Uterus (tissue), 4 donors: ENCODE data around the gene FBXW9. TPM values are rescaled to one million over a fixed set of nuclear protein-coding genes. Genes with fewer than 3 reads are reported as not detected.
"Not testable (repeated sequence)": the region's sequence is repeated elsewhere in the genome, so short reads cannot be mapped to it uniquely, and the experiment has no call there.

Experiments
- DNase-seq, 2 donors: peaks; one replicate each; pipeline ENCODE4 v3.0.0-alpha.2; 2019 to 2020
- H3K27ac ChIP-seq, 2 donors: fragments of 200-600 bp; sonication (generic); 1 replicate in 1 of 2; 2 replicates in 1 of 2; pipeline ENCODE4 v1.5.1; 2016 to 2018
- H3K27me3 ChIP-seq, 2 donors: fragments of 200-600 bp; sonication (generic); one replicate each; pipeline ENCODE4 v1.5.1; 2018 to 2019; ENCODE audit warnings: control low read depth in 1 of 2
- H3K36me3 ChIP-seq, 2 donors: fragments of 200-600 bp; sonication (generic); one replicate each; pipeline ENCODE4 v1.5.1; 2019; ENCODE audit warnings: control low read depth in 1 of 2
- H3K4me1 ChIP-seq, 2 donors: fragments of 200-600 bp; sonication (generic); one replicate each; pipeline ENCODE4 v1.5.1; 2018 to 2019; ENCODE audit warnings: control low read depth in 1 of 2
- H3K4me3 ChIP-seq, 2 donors: fragments of 200-600 bp; sonication (generic); 1 replicate in 1 of 2; 2 replicates in 1 of 2; pipeline ENCODE4 v1.5.1; 2018 to 2019; ENCODE audit warnings: mild to moderate bottlenecking in 1 of 2
- H3K9me3 ChIP-seq, 2 donors: fragments of 200-600 bp; sonication (generic); one replicate each; pipeline ENCODE4 v1.5.1; 2019; ENCODE audit warnings: control low read depth in 1 of 2
- CTCF ChIP-seq, 4 experiments: fragments of 200-600 bp in 2 of 4; fragments of 450-650 bp in 2 of 4; sonication (generic) in 2 of 4; IDR thresholded peaks; one replicate each; pipeline ENCODE4 v1.5.1; 2016 to 2019; ENCODE audit warnings: antibody characterized with exemption in 4 of 4, mild to moderate bottlenecking in 2 of 4, moderate library complexity in 1 of 4
- POLR2A ChIP-seq, 2 donors: fragments of 450-650 bp; IDR thresholded peaks; one replicate each; pipeline ENCODE4 v1.6.1; 2016; ENCODE audit warnings: antibody characterized with exemption in 2 of 2, mild to moderate bottlenecking in 1 of 2, moderate library complexity in 1 of 2
- intact Hi-C: fragments of 100-400 bp; cut with DNase I; formaldehyde crosslinking; loops from one replicate; pipeline ENCODE4 v1.15.1; 2023; ENCODE audit warnings: low total_unique reads
- total RNA-seq, 4 donors: library from RNA; depleted of rRNA in 3 of 4; stranded (reverse); fragments of >200 nt in 3 of 4; gene quantifications; one replicate each; pipeline versions ENCODE4 v1.1.0 to v1.2.4, GENCODE V29; 2014 to 2023
- donor health status: DM: yes; HTN: yes; CAD: no.

FBXW9 gene
- total RNA-seq, 4 donors from 2014 or later = 3.8 to 9.5 TPM; not detected in 2

GRCh38 chr19:12733369-12734214 lies 37.2 kb upstream of the FBXW9 start:
- H3K27me3 ChIP-seq = no peaks in the 10 kb centered on the region
- H3K36me3 ChIP-seq = no peaks in the 10 kb centered on the region
- intact Hi-C loops = no loop called here
- H3K27ac ChIP-seq = peak overlapping the region; percentile 86 to 88
- DNase-seq = no peak
- H3K4me3 ChIP-seq = peak overlapping the region; percentile 54 to 81
- H3K9me3 ChIP-seq = no peaks in the 10 kb centered on the region
- H3K4me1 ChIP-seq = peaks cover 8 to 21% of the 10 kb centered on the region in 2 donors
- TF ChIP-seq CTCF (IDR thresholded peaks at IDR 0.05) (no peak), POLR2A (IDR thresholded peaks at IDR 0.05) (no peak)

- no peak for TF ChIP-seq POLR2A (IDR thresholded peaks at IDR 0.05)
- TF ChIP-seq CTCF (IDR thresholded peaks at IDR 0.05) = no peak
- no peaks in the 10 kb centered on the region for H3K36me3 ChIP-seq
- intact Hi-C loops = no loop called here
- no peak overlapping the region for H3K4me3 ChIP-seq
- DNase-seq = no peak
- no peak overlapping the region for H3K27ac ChIP-seq
- peaks cover 8 to 15% of the 10 kb centered on the region in 2 donors for H3K4me1 ChIP-seq
- no peaks in the 10 kb centered on the region for H3K9me3 ChIP-seq
- H3K27me3 ChIP-seq = no peaks in the 10 kb centered on the region
Observed at GRCh38 chr19:12731337-12731736, 34.9 kb upstream of the FBXW9 start.

- Histone ChIP-seq H3K4me3 (no peak overlapping the region), H3K4me1 (peaks cover 8 to 15% of the 10 kb centered on the region in 2 donors), H3K27ac (no peak overlapping the region), H3K27me3 (no peaks in the 10 kb centered on the region), H3K9me3 (no peaks in the 10 kb centered on the region), H3K36me3 (no peaks in the 10 kb centered on the region)
- no peak for DNase-seq
- intact Hi-C loops = no loop called here
- no peak for TF ChIP-seq CTCF (IDR thresholded peaks at IDR 0.05)
Observed at GRCh38 chr19:12730064-12730463, 33.6 kb upstream of the FBXW9 start.

GRCh38 chr19:12727745-12728433 lies 31.5 kb upstream of the FBXW9 start:
- no peak overlapping the region for H3K4me3 ChIP-seq
- H3K36me3 ChIP-seq = no peaks in the 10 kb centered on the region
- no peaks in the 10 kb centered on the region for H3K9me3 ChIP-seq
- no peak overlapping the region for H3K27ac ChIP-seq
- no peak for TF ChIP-seq CTCF (IDR thresholded peaks at IDR 0.05)
- TF ChIP-seq POLR2A (IDR thresholded peaks at IDR 0.05) = no peak
- H3K4me1 ChIP-seq = peaks cover 3 to 8% of the 10 kb centered on the region in 2 donors
- no peaks in the 10 kb centered on the region for H3K27me3 ChIP-seq
- DNase-seq = no peak
- intact Hi-C loops = no loop called here

- no peak for TF ChIP-seq POLR2A (IDR thresholded peaks at IDR 0.05)
- no peaks in the 10 kb centered on the region for H3K27me3 ChIP-seq
- H3K9me3 ChIP-seq = no peaks in the 10 kb centered on the region
- no peak for DNase-seq
- no peaks in the 10 kb centered on the region for H3K4me1 ChIP-seq
- H3K36me3 ChIP-seq = no peaks in the 10 kb centered on the region
- H3K4me3 ChIP-seq = no peak overlapping the region
- intact Hi-C loops = no loop called here
- H3K27ac ChIP-seq = no peak overlapping the region
Observed at GRCh38 chr19:12726988-12727316, 30.5 kb upstream of the FBXW9 start.

- H3K27ac ChIP-seq, H3K9me3 ChIP-seq, DNase-seq, intact Hi-C loops, H3K36me3 ChIP-seq, H3K27me3 ChIP-seq, H3K4me3 ChIP-seq, H3K4me1 ChIP-seq: not testable (repeated sequence)
Observed at GRCh38 chr19:12725612-12726011, 29.2 kb upstream of the FBXW9 start.
